DMS 273 (cell line): ENCODE results near the gene RFTN1.
A peak's percentile ranks its signal among the peaks of the same experiment; 100 is the strongest.
"Not testable (repeated sequence)": the region's sequence is repeated elsewhere in the genome, so short reads cannot be mapped to it uniquely, and the experiment has no call there.

Experiments
- DNase-seq: peaks from one replicate; lab custom pipeline; 2025; ENCODE audit not compliant: unreplicated experiment; lab: John Stamatoyannopoulos, UW

Gene RFTN1

DNA sequence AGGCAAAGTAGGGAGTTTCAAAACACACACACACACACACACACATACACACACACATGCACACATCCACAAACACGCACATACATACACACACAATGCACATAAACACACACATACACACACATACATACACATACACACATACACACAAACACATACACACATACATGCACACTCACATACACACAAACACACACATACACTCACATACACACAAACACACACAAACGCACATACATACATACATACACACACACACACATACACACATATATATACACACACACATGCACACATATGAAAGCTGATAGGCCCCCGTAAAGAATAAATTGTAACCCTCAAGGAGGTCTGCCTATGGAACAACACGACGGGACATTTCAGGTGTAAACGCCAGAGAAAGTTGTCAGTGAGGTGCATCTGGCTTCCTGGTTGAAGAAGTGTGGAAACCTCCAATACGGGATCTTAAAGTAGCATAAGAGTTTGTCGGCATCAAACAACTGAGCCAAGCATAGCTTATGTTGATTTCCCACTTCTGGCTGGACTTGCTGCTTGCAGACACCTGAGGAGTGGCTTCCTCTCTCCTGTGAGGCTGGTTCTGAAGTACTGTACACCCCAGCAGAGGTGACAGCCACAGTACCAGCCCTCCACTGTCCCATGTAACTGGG lies 5.8 kb downstream of the RFTN1 start:
- DNase-seq, result no peak

DNA sequence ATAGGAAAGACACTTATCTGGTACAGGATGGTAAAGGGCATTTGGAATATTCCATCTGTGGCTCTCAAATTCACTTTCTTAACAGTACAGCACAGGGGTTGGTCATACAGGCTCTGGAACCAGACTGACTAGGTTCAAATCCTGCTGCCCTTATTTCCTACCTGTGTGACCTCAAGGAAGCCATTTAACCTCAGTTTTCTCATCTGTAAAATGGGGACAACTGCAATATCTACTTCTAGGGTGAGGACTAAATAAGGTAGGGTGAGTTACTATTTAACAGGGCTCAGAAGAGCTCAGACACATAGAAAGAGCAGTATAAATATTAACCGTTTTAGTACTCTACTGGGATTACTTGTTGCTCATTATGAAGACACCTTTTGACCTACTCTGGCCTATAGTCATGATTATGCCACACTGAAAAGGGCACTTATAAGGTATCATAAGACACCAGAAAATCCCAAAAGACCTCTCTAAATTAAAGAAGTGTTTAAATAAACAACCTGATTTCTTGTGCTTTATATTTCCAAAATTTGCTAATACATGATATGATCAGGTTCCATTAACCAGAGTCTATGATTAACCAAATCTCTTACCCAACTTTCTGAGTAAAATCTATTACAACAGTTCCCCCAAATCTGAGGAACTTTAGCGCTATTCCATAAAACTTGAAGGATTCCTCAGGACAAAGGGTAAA lies 6.5 kb downstream of the RFTN1 start:
- DNase-seq, result no peak

DNA sequence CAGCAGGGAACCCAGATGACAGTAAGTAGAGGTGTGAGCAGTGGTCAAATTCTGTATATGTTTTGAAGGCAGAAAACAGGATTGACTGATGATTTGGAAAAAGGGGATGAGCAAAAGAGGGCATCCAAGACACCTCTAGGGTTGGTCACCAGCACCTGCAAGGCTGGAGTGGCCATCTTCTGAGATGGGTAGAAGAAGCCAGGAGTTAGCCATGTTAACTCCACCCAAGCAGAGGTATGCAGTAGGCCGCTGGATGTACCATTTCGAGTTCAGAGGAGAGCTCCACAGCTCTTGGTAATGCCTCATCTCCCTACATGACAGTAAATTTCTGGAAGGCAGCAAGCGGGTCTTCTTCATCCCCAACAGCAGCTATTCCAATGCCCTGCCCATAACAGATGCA lies 7.0 kb downstream of the RFTN1 start:
- no peak for DNase-seq

- no peak for DNase-seq
Measured at GRCh38 chr3:16504692-16505091, 8.8 kb downstream of the RFTN1 start.

DNA sequence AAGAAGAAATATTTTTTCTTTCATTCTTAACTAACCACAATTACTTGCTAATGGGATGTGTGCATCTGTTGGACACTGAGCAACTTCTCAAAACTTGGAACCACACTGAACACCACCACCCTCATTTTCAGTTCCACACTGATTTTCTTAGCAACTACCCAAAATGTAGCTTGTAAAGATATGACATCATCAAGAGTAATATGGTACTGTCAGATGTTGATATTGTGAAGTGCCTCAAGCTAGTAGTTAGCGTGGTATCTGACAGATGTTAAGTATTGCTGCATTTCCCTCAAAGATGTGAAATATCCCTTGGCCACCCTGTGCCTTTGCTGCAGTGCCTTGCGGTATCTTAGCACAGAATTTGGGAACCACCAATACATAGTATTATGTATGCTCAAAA lies 9.3 kb downstream of the RFTN1 start:
- peak; percentile 10 for DNase-seq

GRCh38 chr3:16503191-16503776 lies 10.2 kb downstream of the RFTN1 start:
- peak; percentile 35 for DNase-seq

GRCh38 chr3:16502347-16502908 lies 11.1 kb downstream of the RFTN1 start:
- DNase-seq, result no peak

- DNase-seq, result no peak
Measured at GRCh38 chr3:16501376-16501775, 12.1 kb downstream of the RFTN1 start.

DNA sequence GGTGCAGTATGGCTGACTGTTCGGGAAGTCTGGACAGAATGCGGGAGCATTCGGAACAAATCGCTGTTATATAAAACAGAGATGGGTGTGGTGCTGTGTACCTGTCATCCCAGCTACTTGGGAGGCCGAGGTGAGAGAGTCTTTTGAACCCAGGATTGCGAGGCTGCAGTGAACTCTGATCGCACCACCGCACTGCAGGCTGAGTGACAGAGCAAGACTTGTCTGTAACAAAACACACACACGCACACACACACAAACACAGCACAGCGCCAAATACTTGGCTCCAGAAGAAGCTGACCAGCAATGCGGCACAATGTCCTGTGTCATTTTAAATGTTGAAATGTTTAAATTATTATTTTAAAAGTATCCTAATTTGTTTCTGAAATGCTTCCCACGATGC lies 12.6 kb downstream of the RFTN1 start:
- DNase-seq, result no peak

- no peak for DNase-seq
Measured at GRCh38 chr3:16500093-16500492, 13.4 kb downstream of the RFTN1 start.

DNA sequence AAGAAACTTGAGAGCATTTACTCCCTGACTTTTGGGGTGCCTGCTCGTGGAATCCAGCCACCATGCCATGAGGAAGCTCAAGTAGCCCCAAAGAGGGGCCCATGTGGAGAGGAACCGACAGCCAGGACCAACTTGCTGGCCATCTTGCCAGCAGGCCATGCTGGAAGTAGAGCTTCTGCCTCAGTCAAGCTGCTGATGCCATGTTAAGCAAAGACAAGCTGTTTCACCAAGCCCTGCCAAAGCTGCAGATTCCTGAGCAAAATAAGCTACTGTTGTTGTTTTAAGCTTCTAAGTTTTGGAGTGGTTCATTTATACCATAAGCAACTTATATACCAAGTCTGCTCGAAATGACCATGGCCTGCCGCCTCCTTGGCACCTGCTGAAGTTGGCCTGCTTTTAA lies 14.1 kb downstream of the RFTN1 start:
- DNase-seq, result no peak

DNA sequence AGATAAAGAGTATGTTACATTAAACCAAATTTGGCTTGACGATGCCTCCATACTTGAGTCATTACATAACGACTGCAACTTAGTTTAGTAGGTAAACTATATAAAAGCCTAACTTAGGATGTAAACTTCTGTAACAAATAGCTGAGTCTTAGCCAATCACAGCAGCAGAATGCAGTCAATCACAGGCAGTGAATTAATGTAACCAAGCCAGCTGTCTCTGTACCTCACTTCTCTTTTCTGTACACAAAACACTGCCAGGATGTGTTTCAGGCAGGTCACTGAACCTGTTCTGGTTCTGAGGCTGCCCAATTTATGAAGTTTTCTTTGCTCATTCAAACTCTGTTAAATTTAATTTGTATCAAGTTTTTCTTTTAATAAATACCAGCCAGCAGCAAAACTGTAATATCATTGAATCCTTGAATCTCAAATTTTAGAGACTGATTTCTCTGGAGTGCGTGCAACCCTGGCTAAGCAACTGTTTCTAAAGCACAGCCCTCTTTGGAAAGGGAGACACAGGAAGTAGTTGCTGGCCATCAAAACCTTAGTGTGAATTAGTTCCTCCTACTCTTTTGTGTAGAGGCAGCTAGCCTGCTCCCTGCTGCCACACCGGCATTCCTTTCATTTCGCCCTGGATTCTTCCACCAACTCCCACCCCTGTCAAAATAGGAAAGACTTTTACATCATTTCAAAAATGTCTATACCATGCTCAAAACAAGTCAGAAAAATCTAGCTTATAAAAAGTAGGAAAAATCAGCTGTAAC lies 15.2 kb downstream of the RFTN1 start:
- no peak for DNase-seq

DNA sequence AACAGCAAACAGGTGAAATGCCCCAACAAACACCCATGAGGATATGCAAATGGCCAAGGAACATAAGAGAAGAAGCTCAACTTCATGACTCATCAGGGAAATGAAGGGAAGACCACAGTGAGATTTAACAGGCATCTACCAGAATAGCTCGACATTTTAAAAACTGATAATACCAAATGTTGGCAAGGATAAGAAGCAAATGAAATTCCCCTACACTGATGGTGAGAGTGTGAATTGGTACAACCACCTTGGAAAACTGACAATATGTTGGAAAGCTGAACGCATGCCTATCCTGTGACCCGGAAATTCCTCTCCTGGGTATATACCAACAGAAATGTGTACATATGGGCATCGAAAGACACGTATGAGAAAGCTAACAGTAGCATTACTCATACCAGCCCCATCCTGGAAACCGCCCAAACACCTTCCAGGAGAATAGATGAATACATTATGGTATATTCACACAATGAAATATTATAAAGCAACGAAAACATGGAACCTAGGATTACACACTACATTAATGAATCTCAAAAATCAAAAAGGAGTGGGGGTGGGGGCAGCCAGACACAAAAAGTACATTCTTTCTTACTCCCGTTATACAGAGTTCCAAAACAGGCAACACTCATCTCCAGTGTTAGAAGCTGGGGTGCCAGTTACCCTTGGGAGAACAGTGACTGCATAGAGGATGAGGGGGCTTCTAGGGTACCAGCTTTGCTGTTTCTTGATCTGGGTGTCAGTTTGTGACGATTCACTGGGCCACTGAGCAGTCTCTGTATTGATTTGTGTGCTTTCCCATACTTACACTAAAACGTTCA lies 16.9 kb downstream of the RFTN1 start:
- DNase-seq, result no peak

GRCh38 chr3:16496008-16496407 lies 17.5 kb downstream of the RFTN1 start:
- no peak for DNase-seq

DNA sequence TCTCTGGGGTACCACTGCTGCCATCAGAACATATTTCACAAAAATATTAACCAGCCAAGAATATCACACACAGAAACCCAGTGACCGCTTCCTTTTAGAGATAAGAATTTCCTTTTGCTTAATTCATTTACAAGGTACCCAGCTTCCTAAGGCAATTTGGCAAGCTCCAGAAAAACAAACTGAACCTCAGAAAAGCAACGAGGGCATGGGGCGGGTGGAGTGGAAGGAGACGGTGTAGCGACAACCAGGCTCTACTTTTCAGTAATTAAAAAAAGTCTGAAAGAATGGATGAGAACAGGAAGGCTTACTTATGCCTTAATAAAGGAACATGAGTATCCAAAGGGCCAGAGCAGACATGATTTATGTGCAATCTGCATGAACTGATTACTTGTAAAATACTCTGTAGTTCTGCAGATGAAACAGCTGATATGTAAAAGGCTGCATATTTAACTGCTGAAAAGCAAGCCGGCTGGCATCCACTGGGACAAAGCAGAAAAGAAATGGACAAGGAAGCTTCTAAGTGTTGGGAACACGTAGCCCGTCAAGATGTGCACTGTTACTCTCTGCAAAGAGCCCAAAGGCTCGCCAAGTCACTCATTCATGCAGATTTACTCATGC lies 18.6 kb downstream of the RFTN1 start:
- no peak for DNase-seq

- DNase-seq, result no peak
Measured at GRCh38 chr3:16494094-16494493, 19.4 kb downstream of the RFTN1 start.

- DNase-seq, result no peak
Measured at GRCh38 chr3:16490062-16490619, 23.4 kb downstream of the RFTN1 start.

- not testable (repeated sequence) for DNase-seq
Measured at GRCh38 chr3:16489326-16490061, 24.0 kb downstream of the RFTN1 start.

DNA sequence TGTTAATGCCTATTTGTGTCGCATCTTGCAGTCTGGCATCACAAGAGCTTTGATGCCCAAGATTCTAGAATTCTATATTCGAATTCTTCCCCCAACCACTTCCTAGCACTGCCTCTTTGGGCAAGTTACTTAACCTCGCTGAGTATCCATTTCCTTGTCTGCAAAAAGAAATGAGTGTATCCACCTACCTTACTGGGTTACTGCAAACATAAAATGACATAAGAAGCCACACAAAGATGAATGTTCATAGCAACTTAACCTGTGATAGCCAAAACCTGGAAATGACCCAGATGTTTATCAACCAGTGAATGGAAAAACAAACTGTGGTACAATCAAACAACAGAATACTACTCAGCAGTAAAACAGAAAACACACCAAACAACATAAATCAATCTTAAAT lies 24.9 kb downstream of the RFTN1 start:
- DNase-seq, result no peak
